H1 (cell line): ENCODE measurements around the gene PCDHGB3.
"Not testable (repeated sequence)": the region's sequence is repeated elsewhere in the genome, so short reads cannot be mapped to it uniquely, and the experiment has no call there.

Experiments
- ASH2L ChIP-seq: fragments of 200-600, 300-600 bp; sonication (generic); IDR thresholded peaks from one replicate; pipeline ENCODE4 v1.7.1; 2017; ENCODE audit warnings: low read length
- EP300 ChIP-seq, 2 experiments: IDR thresholded peaks; 1 replicate in 1 of 2; 2 replicates in 1 of 2; pipeline ENCODE4 v1.6.1; 2011 to 2012; ENCODE audit warnings: low read depth in 2 of 2, low read length in 2 of 2, mild to moderate bottlenecking in 2 of 2, borderline replicate concordance in 1 of 2, inconsistent platforms in 1 of 2, moderate library complexity in 1 of 2
- GABPA ChIP-seq: IDR thresholded peaks from 2 replicates; pipeline ENCODE4 v1.6.1; 2011; ENCODE audit warnings: mild to moderate bottlenecking, low read length, moderate library complexity, borderline replicate concordance; ENCODE audit not compliant: insufficient read depth
- JUND ChIP-seq: IDR thresholded peaks from 2 replicates; pipeline ENCODE4 v1.6.1; 2011; ENCODE audit warnings: mild to moderate bottlenecking, improper control_type of control experiment, low read length
- POLR2A ChIP-seq, 2 experiments: IDR thresholded peaks; 1 replicate in 1 of 2; 2 replicates in 1 of 2; pipeline ENCODE4 v1.6.1; 2011; ENCODE audit warnings: low read depth in 2 of 2, low read length in 2 of 2, mild to moderate bottlenecking in 2 of 2; ENCODE audit errors: control extremely low read depth in 1 of 2
- POLR2AphosphoS5 ChIP-seq: IDR thresholded peaks from 2 replicates; pipeline ENCODE4 v1.6.1; 2011; ENCODE audit warnings: low read depth, low read length
- RAD21 ChIP-seq, 2 experiments: IDR thresholded peaks in 1 of 2; conservative IDR thresholded peaks in 1 of 2; 2 replicates each; pipeline ENCODE4 v1.6.1; 2011; ENCODE audit warnings: low read depth in 2 of 2, low read length in 2 of 2, improper control_type of control experiment in 1 of 2, inconsistent platforms in 1 of 2, mild to moderate bottlenecking in 1 of 2, moderate library complexity in 1 of 2
- SP2 ChIP-seq: IDR thresholded peaks from 2 replicates; pipeline ENCODE4 v1.6.1; 2012; ENCODE audit warnings: mild to moderate bottlenecking, low read length, inconsistent platforms
- YY1 ChIP-seq: IDR thresholded peaks from 2 replicates; pipeline ENCODE4 v1.6.1; 2011; ENCODE audit warnings: low read depth, mild to moderate bottlenecking, low read length
- TF ChIP-seq, protein P1 (sequence below): IDR thresholded peaks from 2 replicates; pipeline ENCODE4 v1.6.1; 2012; ENCODE audit warnings: low read length, inconsistent platforms
- TF ChIP-seq, protein P2 (sequence below), 3 experiments: IDR thresholded peaks; 1 replicate in 2 of 3; 2 replicates in 1 of 3; pipeline versions ENCODE4 v1.5.1 to v1.6.1; 2011; ENCODE audit warnings: low read length in 3 of 3, mild to moderate bottlenecking in 3 of 3, inconsistent platforms in 2 of 3, low read depth in 1 of 3, moderate library complexity in 1 of 3; ENCODE audit not compliant: insufficient read depth in 1 of 3; ENCODE audit errors: control extremely low read depth in 1 of 3

DNA sequence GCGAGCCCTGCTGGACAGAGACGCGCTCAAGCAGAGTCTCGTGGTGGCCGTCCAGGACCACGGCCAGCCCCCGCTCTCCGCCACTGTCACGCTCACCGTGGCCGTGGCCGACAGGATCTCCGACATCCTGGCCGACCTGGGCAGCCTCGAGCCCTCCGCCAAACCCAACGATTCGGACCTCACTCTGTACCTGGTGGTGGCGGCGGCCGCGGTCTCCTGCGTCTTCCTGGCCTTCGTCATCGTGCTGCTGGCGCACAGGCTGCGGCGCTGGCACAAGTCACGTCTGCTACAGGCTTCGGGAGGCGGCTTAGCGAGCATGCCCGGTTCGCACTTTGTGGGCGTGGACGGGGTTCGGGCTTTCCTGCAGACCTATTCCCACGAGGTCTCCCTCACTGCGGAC, 37.5 kb upstream of the PCDHGB3 start:
- not testable (repeated sequence) for TF ChIP-seq SP2; RAD21 (IDR thresholded peaks at IDR 0.05 in 1 of 2, conservative IDR thresholded peaks at IDR 0.05 in 1 of 2; ENCODE audit: low read depth in 2 of 2, low read length in 2 of 2); ASH2L; POLR2A (IDR thresholded peaks at IDR 0.05; ENCODE audit: control extremely low read depth in 1 of 2, low read depth in 2 of 2, low read length in 2 of 2); POLR2AphosphoS5; YY1; EP300 (IDR thresholded peaks at IDR 0.05; ENCODE audit: borderline replicate concordance in 1 of 2, low read depth in 2 of 2, low read length in 2 of 2); JUND; GABPA
- TF ChIP-seq, protein P1, sequence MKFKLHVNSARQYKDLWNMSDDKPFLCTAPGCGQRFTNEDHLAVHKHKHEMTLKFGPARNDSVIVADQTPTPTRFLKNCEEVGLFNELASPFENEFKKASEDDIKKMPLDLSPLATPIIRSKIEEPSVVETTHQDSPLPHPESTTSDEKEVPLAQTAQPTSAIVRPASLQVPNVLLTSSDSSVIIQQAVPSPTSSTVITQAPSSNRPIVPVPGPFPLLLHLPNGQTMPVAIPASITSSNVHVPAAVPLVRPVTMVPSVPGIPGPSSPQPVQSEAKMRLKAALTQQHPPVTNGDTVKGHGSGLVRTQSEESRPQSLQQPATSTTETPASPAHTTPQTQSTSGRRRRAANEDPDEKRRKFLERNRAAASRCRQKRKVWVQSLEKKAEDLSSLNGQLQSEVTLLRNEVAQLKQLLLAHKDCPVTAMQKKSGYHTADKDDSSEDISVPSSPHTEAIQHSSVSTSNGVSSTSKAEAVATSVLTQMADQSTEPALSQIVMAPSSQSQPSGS = not testable (repeated sequence)
- TF ChIP-seq, protein P2, sequence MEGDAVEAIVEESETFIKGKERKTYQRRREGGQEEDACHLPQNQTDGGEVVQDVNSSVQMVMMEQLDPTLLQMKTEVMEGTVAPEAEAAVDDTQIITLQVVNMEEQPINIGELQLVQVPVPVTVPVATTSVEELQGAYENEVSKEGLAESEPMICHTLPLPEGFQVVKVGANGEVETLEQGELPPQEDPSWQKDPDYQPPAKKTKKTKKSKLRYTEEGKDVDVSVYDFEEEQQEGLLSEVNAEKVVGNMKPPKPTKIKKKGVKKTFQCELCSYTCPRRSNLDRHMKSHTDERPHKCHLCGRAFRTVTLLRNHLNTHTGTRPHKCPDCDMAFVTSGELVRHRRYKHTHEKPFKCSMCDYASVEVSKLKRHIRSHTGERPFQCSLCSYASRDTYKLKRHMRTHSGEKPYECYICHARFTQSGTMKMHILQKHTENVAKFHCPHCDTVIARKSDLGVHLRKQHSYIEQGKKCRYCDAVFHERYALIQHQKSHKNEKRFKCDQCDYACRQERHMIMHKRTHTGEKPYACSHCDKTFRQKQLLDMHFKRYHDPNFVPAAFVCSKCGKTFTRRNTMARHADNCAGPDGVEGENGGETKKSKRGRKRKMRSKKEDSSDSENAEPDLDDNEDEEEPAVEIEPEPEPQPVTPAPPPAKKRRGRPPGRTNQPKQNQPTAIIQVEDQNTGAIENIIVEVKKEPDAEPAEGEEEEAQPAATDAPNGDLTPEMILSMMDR (IDR thresholded peaks at IDR 0.05; ENCODE audit: control extremely low read depth in 1 of 3, insufficient read depth in 1 of 3, low read depth in 1 of 3, low read length in 3 of 3) = not testable (repeated sequence)
